ENCODE measurements around the gene KCTD17.

The KCTD17 gene

GRCh38 chr22:37043828-37044538 is 7.6 kb upstream of the KCTD17 start:
- DNase-seq (peak; percentile 67), ATAC-seq (peak; percentile 74)

- ATAC-seq (peak; percentile 81), DNase-seq (no peak)
These were observed 6.6 kb upstream of the KCTD17 start for GRCh38 chr22:37044634-37045625.

GRCh38 chr22:37045958-37046357 is 5.6 kb upstream of the KCTD17 start:
- DNase-seq (no peak), ATAC-seq (no peak)

GRCh38 chr22:37046589-37046988 is 5.0 kb upstream of the KCTD17 start:
- DNase-seq: no peak
- no peak for ATAC-seq

GRCh38 chr22:37047006-37047405 is 4.5 kb upstream of the KCTD17 start:
- ATAC-seq (no peak), DNase-seq (no peak)

GRCh38 chr22:37048133-37048532 is 3.4 kb upstream of the KCTD17 start:
- ATAC-seq: no peak

GRCh38 chr22:37049224-37049623 is 2.3 kb upstream of the KCTD17 start:
- no peak for ATAC-seq
- no peak for DNase-seq

More at GRCh38 chr22:37048133-37048532, 3.4 kb upstream of the KCTD17 start:
- DNase-seq: no peak

GRCh38 chr22:37050913-37051312 is 629 bp upstream of the KCTD17 start:
- DNase-seq (no peak), ATAC-seq (no peak)

GRCh38 chr22:37052386-37053309 is 1.1 kb downstream of the KCTD17 start:
- DNase-seq (no peak), ATAC-seq (no peak)

- no peak for ATAC-seq
- no peak for DNase-seq
These were observed 1.9 kb downstream of the KCTD17 start for GRCh38 chr22:37053310-37054055.

GRCh38 chr22:37054056-37054395 is 2.5 kb downstream of the KCTD17 start:
- DNase-seq (no peak), ATAC-seq (no peak)

GRCh38 chr22:37054600-37055365 is 3.2 kb downstream of the KCTD17 start:
- DNase-seq (no peak), ATAC-seq (no peak)

GRCh38 chr22:37056246-37056645 is 4.7 kb downstream of the KCTD17 start:
- DNase-seq (no peak), ATAC-seq (no peak)

- no peak for DNase-seq
These were observed 5.7 kb downstream of the KCTD17 start for GRCh38 chr22:37057226-37057625.

GRCh38 chr22:37057796-37058510 is 6.4 kb downstream of the KCTD17 start:
- ATAC-seq (no peak), DNase-seq (no peak)

More at GRCh38 chr22:37057226-37057625, 5.7 kb downstream of the KCTD17 start:
- ATAC-seq: no peak

- DNase-seq (no peak), ATAC-seq (no peak)
These were observed 7.6 kb downstream of the KCTD17 start for GRCh38 chr22:37058917-37059701.

GRCh38 chr22:37059876-37060449 is 8.4 kb downstream of the KCTD17 start:
- no peak for DNase-seq
- peak; percentile 41 for ATAC-seq

- ATAC-seq (peak; percentile 80), DNase-seq (peak; percentile 73)
These were observed 9.5 kb downstream of the KCTD17 start for GRCh38 chr22:37060801-37061610.

Data from stimulated activated naive CD8-positive, alpha-beta T cell treated with anti-CD3 and anti-CD28 coated beads, Interleukin-15, Interleukin-2, amounts not matched to agents 100 U/mL and 50 U/mL, for 24 hours (primary cell).